ENCODE data around the gene PTPRF. TPM values are rescaled to one million over a fixed set of nuclear protein-coding genes. Genes with fewer than 3 reads are reported as not detected.

PTPRF gene
- total RNA-seq, 2 experiments from 2014 or later: 3.8 to 4.5 TPM

DNA sequence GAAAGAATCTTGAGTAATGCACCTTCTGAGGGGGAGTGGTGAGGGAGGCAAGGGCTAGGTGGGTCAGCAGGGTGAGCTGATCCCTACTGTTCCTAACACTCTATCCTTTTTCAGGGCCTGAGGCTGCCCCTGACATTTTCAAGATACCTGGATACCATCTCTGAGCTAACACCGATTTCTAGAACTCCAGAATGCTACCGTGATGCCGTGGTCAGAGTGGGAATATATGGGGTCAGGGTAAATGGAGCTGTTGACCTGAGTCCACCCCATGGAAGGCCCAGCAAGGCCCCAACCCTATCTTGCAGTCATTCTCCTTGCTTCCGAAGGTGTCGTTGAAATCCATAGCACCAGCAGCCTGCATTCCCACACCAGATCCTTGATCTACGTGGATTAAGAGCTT is 18.0 kb upstream of the PTPRF start:
- intact Hi-C loops (cut with micrococcal nuclease): no loop called here
- H3K36me3 Mint-ChIP-seq (ENCODE audit: low read depth): no peaks in the 10 kb centered on the region
- ATAC-seq (no peak), DNase-seq (no peak)
- no peak overlapping the region for H3K27ac Mint-ChIP-seq
- ChIA-PET POLR2A (no interaction called here), CTCF (no interaction called here)
- peaks cover 4% of the 10 kb centered on the region for H3K27me3 Mint-ChIP-seq
- H3K4me3 Mint-ChIP-seq: no peak overlapping the region
- H3K4me1 Mint-ChIP-seq (ENCODE audit: low read depth): peaks cover 8% of the 10 kb centered on the region
- TF ChIP-seq, protein P1, sequence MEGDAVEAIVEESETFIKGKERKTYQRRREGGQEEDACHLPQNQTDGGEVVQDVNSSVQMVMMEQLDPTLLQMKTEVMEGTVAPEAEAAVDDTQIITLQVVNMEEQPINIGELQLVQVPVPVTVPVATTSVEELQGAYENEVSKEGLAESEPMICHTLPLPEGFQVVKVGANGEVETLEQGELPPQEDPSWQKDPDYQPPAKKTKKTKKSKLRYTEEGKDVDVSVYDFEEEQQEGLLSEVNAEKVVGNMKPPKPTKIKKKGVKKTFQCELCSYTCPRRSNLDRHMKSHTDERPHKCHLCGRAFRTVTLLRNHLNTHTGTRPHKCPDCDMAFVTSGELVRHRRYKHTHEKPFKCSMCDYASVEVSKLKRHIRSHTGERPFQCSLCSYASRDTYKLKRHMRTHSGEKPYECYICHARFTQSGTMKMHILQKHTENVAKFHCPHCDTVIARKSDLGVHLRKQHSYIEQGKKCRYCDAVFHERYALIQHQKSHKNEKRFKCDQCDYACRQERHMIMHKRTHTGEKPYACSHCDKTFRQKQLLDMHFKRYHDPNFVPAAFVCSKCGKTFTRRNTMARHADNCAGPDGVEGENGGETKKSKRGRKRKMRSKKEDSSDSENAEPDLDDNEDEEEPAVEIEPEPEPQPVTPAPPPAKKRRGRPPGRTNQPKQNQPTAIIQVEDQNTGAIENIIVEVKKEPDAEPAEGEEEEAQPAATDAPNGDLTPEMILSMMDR (IDR thresholded peaks at IDR 0.05): no peak
- H3K9me3 Mint-ChIP-seq: peaks cover 3% of the 10 kb centered on the region

DNA sequence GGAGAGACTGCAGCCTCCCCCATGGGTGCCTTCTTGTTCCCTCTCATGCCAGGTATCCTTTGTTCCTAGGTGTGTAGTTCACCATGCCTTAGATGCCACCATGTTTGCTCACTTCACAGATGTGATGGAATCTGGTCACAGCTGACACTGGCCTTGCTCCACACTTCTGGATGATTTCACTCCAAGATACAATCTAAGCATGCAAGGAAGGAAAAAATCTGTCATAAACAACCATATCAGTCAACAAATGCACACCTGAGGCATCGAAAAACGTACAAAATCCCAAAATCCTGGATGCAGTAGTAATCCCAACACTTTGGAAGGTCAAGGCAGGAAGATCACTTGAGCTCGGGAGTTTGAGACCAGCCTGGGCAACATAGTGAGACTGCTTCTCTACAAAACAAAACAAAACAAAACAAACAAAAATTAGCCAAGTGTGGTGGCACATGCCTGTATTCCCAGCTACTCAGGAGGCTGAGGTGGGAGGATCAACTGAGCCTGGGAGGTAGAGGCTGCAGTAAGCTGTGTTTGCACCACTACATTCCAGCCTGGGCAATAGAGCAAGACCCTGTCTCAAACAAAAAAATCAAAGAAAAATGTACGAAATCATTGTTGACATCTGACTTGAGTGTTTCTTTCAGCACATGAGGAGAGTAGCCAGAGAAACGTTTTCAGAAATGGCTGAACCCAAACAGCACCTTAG is 17.1 kb upstream of the PTPRF start:
- CTCF ChIA-PET: no interaction called here
- peaks cover 5% of the 10 kb centered on the region for H3K27me3 Mint-ChIP-seq
- POLR2A ChIA-PET: no interaction called here
- ATAC-seq: no peak
- no peak overlapping the region for H3K27ac Mint-ChIP-seq
- intact Hi-C loops (cut with micrococcal nuclease): no loop called here
- peaks cover 8% of the 10 kb centered on the region for H3K4me1 Mint-ChIP-seq (ENCODE audit: low read depth)
- TF ChIP-seq, protein P1 (IDR thresholded peaks at IDR 0.05): no peak
- H3K9me3 Mint-ChIP-seq: peaks cover 3% of the 10 kb centered on the region
- no peaks in the 10 kb centered on the region for H3K36me3 Mint-ChIP-seq (ENCODE audit: low read depth)
- DNase-seq: no peak
- no peak overlapping the region for H3K4me3 Mint-ChIP-seq

DNA sequence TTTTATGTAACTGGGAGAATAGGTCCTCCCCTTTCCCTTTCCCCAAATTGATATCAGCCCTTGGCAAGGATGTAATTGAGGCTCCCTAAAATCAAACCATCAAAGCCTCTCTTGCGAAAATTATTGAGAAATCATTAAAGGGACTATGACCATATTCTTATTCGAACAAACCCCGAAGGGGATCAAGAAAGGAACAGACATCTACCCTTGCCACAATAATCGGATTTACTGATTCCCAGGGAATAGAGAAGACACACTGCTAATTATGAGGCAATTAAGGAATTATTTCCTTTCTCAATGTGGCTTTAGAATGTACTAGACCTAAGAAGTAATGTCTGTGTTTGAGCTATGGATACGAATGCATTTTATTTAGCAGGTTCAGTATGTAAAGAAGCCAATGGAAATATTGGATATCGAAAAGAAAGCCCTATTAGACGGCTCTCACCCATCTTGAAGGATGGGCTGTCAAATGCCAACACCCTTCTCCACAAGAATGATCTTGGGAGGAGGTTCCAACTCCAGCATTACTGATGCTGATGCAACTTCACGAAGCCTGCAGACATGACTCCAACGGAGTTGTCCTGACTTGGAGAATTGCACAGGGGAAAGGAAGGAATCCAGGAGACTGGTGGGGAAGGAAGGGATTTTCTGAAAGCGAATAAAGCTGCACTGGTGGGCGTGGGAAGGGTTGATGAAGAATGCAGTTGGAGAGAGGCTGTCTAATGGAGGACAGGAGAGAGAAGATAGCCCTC is 11.6 kb upstream of the PTPRF start:
- H3K27ac Mint-ChIP-seq: no peak overlapping the region
- ATAC-seq (no peak), DNase-seq (no peak)
- H3K36me3 Mint-ChIP-seq (ENCODE audit: low read depth): no peaks in the 10 kb centered on the region
- TF ChIP-seq, protein P1 (IDR thresholded peaks at IDR 0.05): no peak
- H3K9me3 Mint-ChIP-seq: no peaks in the 10 kb centered on the region
- ChIA-PET POLR2A (no interaction called here), CTCF (interaction anchor here (2.5 kb wide), 1 partner anchor 9 kb away, joined by 8 read pairs; no protein-coding TSS in a partner anchor)
- intact Hi-C loops (cut with micrococcal nuclease): no loop called here
- no peaks in the 10 kb centered on the region for H3K4me1 Mint-ChIP-seq (ENCODE audit: low read depth)
- H3K4me3 Mint-ChIP-seq: no peak overlapping the region
- peaks cover 35% of the 10 kb centered on the region for H3K27me3 Mint-ChIP-seq

DNA sequence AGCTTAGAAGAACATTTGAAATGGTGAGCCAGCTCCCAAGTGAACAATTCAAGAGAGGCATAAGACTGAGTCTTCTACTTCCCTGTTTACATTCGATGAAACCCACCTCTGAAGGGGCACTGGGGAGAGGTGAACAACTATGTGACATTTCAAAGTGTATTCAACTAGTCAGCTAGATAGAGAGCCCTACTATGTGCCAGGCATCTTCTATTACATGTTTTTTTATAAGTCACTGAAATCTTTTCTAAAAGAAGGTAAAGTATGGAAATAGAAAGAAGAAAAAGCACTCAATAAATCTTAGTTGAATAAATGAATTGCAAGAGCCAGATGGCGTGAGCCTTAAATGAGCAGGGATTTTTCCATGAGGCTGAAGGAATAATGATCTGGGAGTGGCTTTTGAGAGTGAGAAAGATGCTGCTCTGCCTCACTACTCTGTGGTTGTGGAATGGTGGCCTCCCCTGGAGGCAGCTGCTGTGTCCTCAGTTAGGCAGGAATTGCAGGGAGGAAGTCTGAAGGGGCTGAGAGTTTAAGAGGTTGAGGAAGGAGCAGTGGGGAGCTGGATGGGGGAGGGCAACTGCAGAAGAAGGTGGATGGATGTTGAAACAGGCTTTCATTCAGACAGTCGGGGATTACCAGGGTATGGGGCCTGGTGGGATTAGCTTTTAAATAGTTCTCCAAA is 10.4 kb upstream of the PTPRF start:
- ChIA-PET CTCF (interaction anchor here (1.2 to 2.5 kb wide), 3 partner anchors 8 to 414 kb away, joined by 4 to 8 read pairs (median 6); no protein-coding TSS in a partner anchor), POLR2A (interaction anchor here (0.7 kb wide), 1 partner anchor 10 kb away, joined by 3 read pairs; no protein-coding TSS in a partner anchor)
- TF ChIP-seq, protein P1 (IDR thresholded peaks at IDR 0.05): no peak
- Mint-ChIP-seq H3K4me1 (ENCODE audit: low read depth) (no peaks in the 10 kb centered on the region), H3K36me3 (ENCODE audit: low read depth) (no peaks in the 10 kb centered on the region), H3K27me3 (peaks cover 37% of the 10 kb centered on the region), H3K9me3 (no peaks in the 10 kb centered on the region), H3K27ac (no peak overlapping the region), H3K4me3 (no peak overlapping the region)
- intact Hi-C loops (cut with micrococcal nuclease): loop anchor here (10.0 kb wide), 1 partner anchor 525 kb away; no protein-coding TSS in a partner anchor
- ATAC-seq (no peak), DNase-seq (no peak)
